Ishikawa (cell line): Measurements from ENCODE around the gene S100A10.

Experiments
- CREB1 ChIP-seq: IDR thresholded peaks from 2 replicates; pipeline ENCODE4 v1.6.1; 2012; ENCODE audit warnings: low read depth
- EGR1 ChIP-seq: IDR thresholded peaks from 2 replicates; pipeline ENCODE4 v1.6.1; 2012
- EP300 ChIP-seq: IDR thresholded peaks from 2 replicates; pipeline ENCODE4 v1.6.1; 2012; ENCODE audit warnings: borderline replicate concordance
- FOXM1 ChIP-seq: IDR thresholded peaks from 2 replicates; pipeline ENCODE4 v1.6.1; 2012; ENCODE audit warnings: low read depth, borderline replicate concordance
- NFIC ChIP-seq: IDR thresholded peaks from 2 replicates; pipeline ENCODE4 v1.6.1; 2012
- RAD21 ChIP-seq: IDR thresholded peaks from 2 replicates; pipeline ENCODE4 v1.6.1; 2012; ENCODE audit warnings: low read depth

- peak; percentile 13; the same call in 1 of the 2 replicates for TF ChIP-seq RAD21
- TF ChIP-seq FOXM1, result peak; percentile 58; the same call in 1 of the 2 replicates
- peak; percentile 94 for TF ChIP-seq NFIC
- no peak for TF ChIP-seq CREB1
- TF ChIP-seq EP300, result peak; percentile 79
- no peak for TF ChIP-seq EGR1
These were observed 21.0 kb downstream of the S100A10 start for GRCh38 chr1:151972542-151973248.
